ENCODE results near the gene PLAC8L1. TPM values are rescaled to one million over a fixed set of nuclear protein-coding genes. Genes with fewer than 3 reads are reported as not detected.

Gene PLAC8L1
- polyA plus RNA-seq, 1 donor: 0.54 TPM

GRCh38 chr5:146082798-146083197 is 22.6 kb downstream of the PLAC8L1 start:
- Histone ChIP-seq H3K27me3 (ENCODE audit: control insufficient read depth, insufficient read depth, low read length) (no peaks in the 10 kb centered on the region), H3K9me3 (ENCODE audit: control insufficient read depth, low read depth, low read length) (no peaks in the 10 kb centered on the region), H3K4me1 (ENCODE audit: control insufficient read depth, insufficient read depth, low read length) (no peaks in the 10 kb centered on the region), H3K36me3 (ENCODE audit: control insufficient read depth, insufficient read depth, low read length) (peaks cover 7% of the 10 kb centered on the region), H3K27ac (ENCODE audit: low read length) (no peak overlapping the region), H3K4me3 (ENCODE audit: low read length) (no peak overlapping the region)
- no CpG with 5 or more reads among the region's 3 CpGs for WGBS (ENCODE audit: insufficient coverage, low lambda C conversion rate)
- DNase-seq: no peak

GRCh38 chr5:146081556-146081955 is 23.8 kb downstream of the PLAC8L1 start:
- Histone ChIP-seq H3K4me3 (ENCODE audit: low read length) (no peak overlapping the region), H3K27me3 (ENCODE audit: control insufficient read depth, insufficient read depth, low read length) (no peaks in the 10 kb centered on the region), H3K27ac (ENCODE audit: low read length) (no peak overlapping the region), H3K4me1 (ENCODE audit: control insufficient read depth, insufficient read depth, low read length) (no peaks in the 10 kb centered on the region), H3K9me3 (ENCODE audit: control insufficient read depth, low read depth, low read length) (no peaks in the 10 kb centered on the region), H3K36me3 (ENCODE audit: control insufficient read depth, insufficient read depth, low read length) (peaks cover 7% of the 10 kb centered on the region)
- 80% methylated on average over 1 of the region's 6 CpGs for WGBS (ENCODE audit: insufficient coverage, low lambda C conversion rate)
- DNase-seq: no peak

- Histone ChIP-seq H3K9me3 (ENCODE audit: control insufficient read depth, low read depth, low read length) (no peaks in the 10 kb centered on the region), H3K36me3 (ENCODE audit: control insufficient read depth, insufficient read depth, low read length) (peaks cover 7% of the 10 kb centered on the region), H3K4me3 (ENCODE audit: low read length) (no peak overlapping the region), H3K27me3 (ENCODE audit: control insufficient read depth, insufficient read depth, low read length) (no peaks in the 10 kb centered on the region), H3K27ac (ENCODE audit: low read length) (no peak overlapping the region), H3K4me1 (ENCODE audit: control insufficient read depth, insufficient read depth, low read length) (no peaks in the 10 kb centered on the region)
- DNase-seq: no peak
- 79% methylated on average over 2 of the region's 7 CpGs for WGBS (ENCODE audit: insufficient coverage, low lambda C conversion rate)
These were observed 25.5 kb downstream of the PLAC8L1 start for GRCh38 chr5:146079695-146080373.

GRCh38 chr5:146078566-146078965 is 26.8 kb downstream of the PLAC8L1 start:
- H3K9me3 ChIP-seq (ENCODE audit: control insufficient read depth, low read depth, low read length): no peaks in the 10 kb centered on the region
- no peak for DNase-seq
- no peak overlapping the region for H3K4me3 ChIP-seq (ENCODE audit: low read length)
- 60% methylated on average over 1 of the region's 2 CpGs for WGBS (ENCODE audit: insufficient coverage, low lambda C conversion rate)
- no peaks in the 10 kb centered on the region for H3K27me3 ChIP-seq (ENCODE audit: control insufficient read depth, insufficient read depth, low read length)
- H3K36me3 ChIP-seq (ENCODE audit: control insufficient read depth, insufficient read depth, low read length): peaks cover 7% of the 10 kb centered on the region
- H3K27ac ChIP-seq (ENCODE audit: low read length): no peak overlapping the region
- no peaks in the 10 kb centered on the region for H3K4me1 ChIP-seq (ENCODE audit: control insufficient read depth, insufficient read depth, low read length)

GRCh38 chr5:146076455-146076854 is 28.9 kb downstream of the PLAC8L1 start:
- no peak overlapping the region for H3K27ac ChIP-seq (ENCODE audit: low read length)
- H3K27me3 ChIP-seq (ENCODE audit: control insufficient read depth, insufficient read depth, low read length): no peaks in the 10 kb centered on the region
- no CpG with 5 or more reads among the region's 4 CpGs for WGBS (ENCODE audit: insufficient coverage, low lambda C conversion rate)
- H3K9me3 ChIP-seq (ENCODE audit: control insufficient read depth, low read depth, low read length): no peaks in the 10 kb centered on the region
- DNase-seq: peak in 1 of 2 donors; percentile 17
- H3K36me3 ChIP-seq (ENCODE audit: control insufficient read depth, insufficient read depth, low read length): peaks cover 7% of the 10 kb centered on the region
- no peaks in the 10 kb centered on the region for H3K4me1 ChIP-seq (ENCODE audit: control insufficient read depth, insufficient read depth, low read length)
- no peak overlapping the region for H3K4me3 ChIP-seq (ENCODE audit: low read length)

- no peak overlapping the region for H3K4me3 ChIP-seq (ENCODE audit: low read length)
- peaks cover 7% of the 10 kb centered on the region for H3K36me3 ChIP-seq (ENCODE audit: control insufficient read depth, insufficient read depth, low read length)
- DNase-seq: peak; percentile 42 to 73
- H3K27me3 ChIP-seq (ENCODE audit: control insufficient read depth, insufficient read depth, low read length): no peaks in the 10 kb centered on the region
- WGBS (ENCODE audit: insufficient coverage, low lambda C conversion rate): no CpG with 5 or more reads among the region's 4 CpGs
- H3K27ac ChIP-seq (ENCODE audit: low read length): no peak overlapping the region
- no peaks in the 10 kb centered on the region for H3K9me3 ChIP-seq (ENCODE audit: control insufficient read depth, low read depth, low read length)
- H3K4me1 ChIP-seq (ENCODE audit: control insufficient read depth, insufficient read depth, low read length): no peaks in the 10 kb centered on the region
These were observed 29.3 kb downstream of the PLAC8L1 start for GRCh38 chr5:146076028-146076427.

- no peaks in the 10 kb centered on the region for H3K9me3 ChIP-seq (ENCODE audit: control insufficient read depth, low read depth, low read length)
- DNase-seq: no peak
- H3K27ac ChIP-seq (ENCODE audit: low read length): no peak overlapping the region
- WGBS (ENCODE audit: insufficient coverage, low lambda C conversion rate): 82% methylated on average over 5 of the region's 9 CpGs
- no peak overlapping the region for H3K4me3 ChIP-seq (ENCODE audit: low read length)
- H3K4me1 ChIP-seq (ENCODE audit: control insufficient read depth, insufficient read depth, low read length): no peaks in the 10 kb centered on the region
- no peaks in the 10 kb centered on the region for H3K36me3 ChIP-seq (ENCODE audit: control insufficient read depth, insufficient read depth, low read length)
- H3K27me3 ChIP-seq (ENCODE audit: control insufficient read depth, insufficient read depth, low read length): no peaks in the 10 kb centered on the region
These were observed 32.0 kb downstream of the PLAC8L1 start for GRCh38 chr5:146073239-146073900.

GRCh38 chr5:146072595-146072994 is 32.8 kb downstream of the PLAC8L1 start:
- WGBS (ENCODE audit: insufficient coverage, low lambda C conversion rate): no CpG with 5 or more reads among the region's 2 CpGs
- no peaks in the 10 kb centered on the region for H3K4me1 ChIP-seq (ENCODE audit: control insufficient read depth, insufficient read depth, low read length)
- H3K36me3 ChIP-seq (ENCODE audit: control insufficient read depth, insufficient read depth, low read length): peaks cover 3% of the 10 kb centered on the region
- no peaks in the 10 kb centered on the region for H3K9me3 ChIP-seq (ENCODE audit: control insufficient read depth, low read depth, low read length)
- DNase-seq: no peak
- H3K27me3 ChIP-seq (ENCODE audit: control insufficient read depth, insufficient read depth, low read length): no peaks in the 10 kb centered on the region
- no peak overlapping the region for H3K27ac ChIP-seq (ENCODE audit: low read length)
- no peak overlapping the region for H3K4me3 ChIP-seq (ENCODE audit: low read length)

- no peak for DNase-seq
- no peaks in the 10 kb centered on the region for H3K4me1 ChIP-seq (ENCODE audit: control insufficient read depth, insufficient read depth, low read length)
- no CpG with 5 or more reads among the region's 4 CpGs for WGBS (ENCODE audit: insufficient coverage, low lambda C conversion rate)
- no peaks in the 10 kb centered on the region for H3K27me3 ChIP-seq (ENCODE audit: control insufficient read depth, insufficient read depth, low read length)
- H3K4me3 ChIP-seq (ENCODE audit: low read length): no peak overlapping the region
- H3K27ac ChIP-seq (ENCODE audit: low read length): no peak overlapping the region
- H3K9me3 ChIP-seq (ENCODE audit: control insufficient read depth, low read depth, low read length): no peaks in the 10 kb centered on the region
- peaks cover 16% of the 10 kb centered on the region for H3K36me3 ChIP-seq (ENCODE audit: control insufficient read depth, insufficient read depth, low read length)
These were observed 34.2 kb downstream of the PLAC8L1 start for GRCh38 chr5:146071171-146071570.

GRCh38 chr5:146070746-146071145 is 34.6 kb downstream of the PLAC8L1 start:
- no peaks in the 10 kb centered on the region for H3K4me1 ChIP-seq (ENCODE audit: control insufficient read depth, insufficient read depth, low read length)
- DNase-seq: no peak
- H3K27me3 ChIP-seq (ENCODE audit: control insufficient read depth, insufficient read depth, low read length): no peaks in the 10 kb centered on the region
- no peak overlapping the region for H3K4me3 ChIP-seq (ENCODE audit: low read length)
- WGBS (ENCODE audit: insufficient coverage, low lambda C conversion rate): no CpG with 5 or more reads among the region's 3 CpGs
- no peaks in the 10 kb centered on the region for H3K9me3 ChIP-seq (ENCODE audit: control insufficient read depth, low read depth, low read length)
- H3K27ac ChIP-seq (ENCODE audit: low read length): no peak overlapping the region
- peaks cover 19% of the 10 kb centered on the region for H3K36me3 ChIP-seq (ENCODE audit: control insufficient read depth, insufficient read depth, low read length)

GRCh38 chr5:146069780-146070099 is 35.6 kb downstream of the PLAC8L1 start:
- no CpG with 5 or more reads among the region's 2 CpGs for WGBS (ENCODE audit: insufficient coverage, low lambda C conversion rate)

More at GRCh38 chr5:146069780-146070099, 35.6 kb downstream of the PLAC8L1 start:
- no peak overlapping the region for H3K4me3 ChIP-seq (ENCODE audit: low read length)
- no peaks in the 10 kb centered on the region for H3K4me1 ChIP-seq (ENCODE audit: control insufficient read depth, insufficient read depth, low read length)
- peaks cover 26% of the 10 kb centered on the region for H3K36me3 ChIP-seq (ENCODE audit: control insufficient read depth, insufficient read depth, low read length)
- no peaks in the 10 kb centered on the region for H3K9me3 ChIP-seq (ENCODE audit: control insufficient read depth, low read depth, low read length)
- no peak overlapping the region for H3K27ac ChIP-seq (ENCODE audit: low read length)
- no peak for DNase-seq
- H3K27me3 ChIP-seq (ENCODE audit: control insufficient read depth, insufficient read depth, low read length): no peaks in the 10 kb centered on the region

Measured in large intestine (tissue), 3 donors.